GM15510 (cell line): Measurements from ENCODE around the gene DRGX.

ENCODE experiments used
- POLR2A ChIP-seq: IDR thresholded peaks from 3 replicates; pipeline ENCODE4 v1.6.1; 2011; ENCODE audit warnings: borderline replicate concordance; ENCODE audit not compliant: insufficient read length; ENCODE audit errors: extremely low read depth

DRGX gene

GRCh38 chr10:49350846-49351532 is 44.9 kb downstream of the DRGX start:
- TF ChIP-seq POLR2A, result no peak

- no peak for TF ChIP-seq POLR2A
Observed at GRCh38 chr10:49350138-49350537, 45.8 kb downstream of the DRGX start.

- TF ChIP-seq POLR2A, result no peak
Observed at GRCh38 chr10:49349390-49349789, 46.5 kb downstream of the DRGX start.

GRCh38 chr10:49348593-49348992 is 47.3 kb downstream of the DRGX start:
- no peak for TF ChIP-seq POLR2A

GRCh38 chr10:49347827-49348226 is 48.1 kb downstream of the DRGX start:
- TF ChIP-seq POLR2A, result no peak

- TF ChIP-seq POLR2A, result no peak
Observed at GRCh38 chr10:49347342-49347741, 48.5 kb downstream of the DRGX start.

- no peak for TF ChIP-seq POLR2A
Observed at GRCh38 chr10:49344840-49345239, 51.0 kb downstream of the DRGX start.

GRCh38 chr10:49338604-49339003 is 57.3 kb downstream of the DRGX start:
- no peak for TF ChIP-seq POLR2A

GRCh38 chr10:49335364-49335972 is 60.4 kb downstream of the DRGX start:
- TF ChIP-seq POLR2A, result no peak

- TF ChIP-seq POLR2A, result no peak
Observed at GRCh38 chr10:49334964-49335363, 60.9 kb downstream of the DRGX start.

GRCh38 chr10:49333192-49333591 is 62.7 kb downstream of the DRGX start:
- no peak for TF ChIP-seq POLR2A

- TF ChIP-seq POLR2A, result no peak
Observed at GRCh38 chr10:49332768-49333167, 63.1 kb downstream of the DRGX start.

- TF ChIP-seq POLR2A, result no peak
Observed at GRCh38 chr10:49332333-49332732, 63.6 kb downstream of the DRGX start.

GRCh38 chr10:49331431-49331830 is 64.5 kb downstream of the DRGX start:
- no peak for TF ChIP-seq POLR2A

GRCh38 chr10:49330127-49330665 is 65.7 kb downstream of the DRGX start:
- TF ChIP-seq POLR2A, result no peak

- no peak for TF ChIP-seq POLR2A
Observed at GRCh38 chr10:49329146-49329505, 66.8 kb downstream of the DRGX start.
